Measurements from ENCODE around the gene PZP. TPM values are rescaled to one million over a fixed set of nuclear protein-coding genes. Genes with fewer than 3 reads are reported as not detected.

PZP gene
- total and polyA plus RNA-seq, 2 of the 13 experiments (the other 11 are each of a cell fraction or from before 2014, with no cell fraction given) = 0.07 to 0.89 TPM

DNA sequence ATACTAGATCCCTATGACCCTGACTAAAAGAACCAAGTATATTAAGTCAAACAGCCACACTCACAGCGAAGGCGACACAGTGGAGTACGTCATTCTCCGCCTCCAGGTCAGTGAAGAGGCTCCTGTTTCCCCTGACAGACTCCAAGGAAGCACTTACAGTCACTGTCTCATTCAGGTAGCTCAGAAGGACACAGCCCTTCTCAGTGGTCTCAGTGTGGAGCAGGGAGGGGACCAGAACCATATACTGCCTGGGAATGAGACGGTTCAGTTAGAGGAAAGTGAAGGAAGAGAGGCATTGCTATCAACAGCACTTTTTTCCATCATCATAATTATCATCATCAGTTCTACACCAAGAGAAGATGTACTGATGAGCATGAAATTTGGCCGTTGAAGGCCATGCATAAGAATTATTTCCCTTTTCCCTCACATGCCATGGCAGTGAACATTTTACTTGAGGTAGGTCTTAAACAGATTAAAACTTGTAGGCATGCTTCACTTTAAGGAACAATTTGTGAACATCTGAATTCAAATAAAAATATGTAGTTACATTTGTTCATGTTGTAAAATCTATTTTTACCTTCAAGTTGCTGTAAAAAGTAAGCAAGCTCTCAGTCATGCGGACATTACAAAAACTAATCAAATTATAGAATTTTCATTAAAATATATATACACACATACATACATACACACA is 94.8 kb downstream of the PZP start (continued):
- TF ChIP-seq TBP (CRISPR knock-in tag; IDR thresholded peaks at IDR 0.05) (no peak), SPEN (CRISPR knock-in tag; IDR thresholded peaks at IDR 0.05; ENCODE audit: low read depth) (no peak), ZNF572 (CRISPR knock-in tag; IDR thresholded peaks at IDR 0.05) (0 out of 2 replicates have a peak, but pooled peaks have one; percentile 44), TMF1 (CRISPR knock-in tag; IDR thresholded peaks at IDR 0.05; ENCODE audit: low read depth) (no peak), CSRNP1 (CRISPR knock-in tag; IDR thresholded peaks at IDR 0.05) (0 out of 2 replicates have a peak, but pooled peaks have one; percentile 35), PITX1 (CRISPR knock-in tag; IDR thresholded peaks at IDR 0.05) (no peak), ATF4 (CRISPR knock-in tag; IDR thresholded peaks at IDR 0.05) (no peak), ONECUT2 (CRISPR knock-in tag; IDR thresholded peaks at IDR 0.05) (no peak), FOXC1 (CRISPR knock-in tag; IDR thresholded peaks at IDR 0.05; ENCODE audit: borderline replicate concordance) (no peak), ZNF609 (CRISPR knock-in tag; IDR thresholded peaks at IDR 0.05; ENCODE audit: borderline replicate concordance) (no peak), ZBTB4 (CRISPR knock-in tag; IDR thresholded peaks at IDR 0.05; ENCODE audit: borderline replicate concordance) (no peak), GABPB1 (CRISPR knock-in tag; IDR thresholded peaks at IDR 0.05) (no peak; the same call in 1 of the 2 replicates), MIER2 (CRISPR knock-in tag; IDR thresholded peaks at IDR 0.05) (no peak), NR2C2 (CRISPR knock-in tag; IDR thresholded peaks at IDR 0.05; ENCODE audit: borderline replicate concordance) (0 out of 2 replicates have a peak, but pooled peaks have one; percentile 16), ZNF891 (CRISPR knock-in tag; IDR thresholded peaks at IDR 0.05) (no peak), TARDBP (CRISPR knock-in tag; IDR thresholded peaks at IDR 0.05) (no peak), CBX1 (IDR thresholded peaks at IDR 0.05; ENCODE audit: low read depth) (no peak), SAP130 (CRISPR knock-in tag; IDR thresholded peaks at IDR 0.05; ENCODE audit: low read depth) (0 out of 2 replicates have a peak, but pooled peaks have one; percentile 0), ZC3H4 (CRISPR knock-in tag; IDR thresholded peaks at IDR 0.05; ENCODE audit: borderline replicate concordance) (peak; percentile 93)
